ENCODE data around the gene SLAIN1. TPM values are rescaled to one million over a fixed set of nuclear protein-coding genes. Genes with fewer than 3 reads are reported as not detected.

Gene SLAIN1
- total and polyA plus RNA-seq, 2 of the 4 experiments (the other 2 are of a cell fraction): 0.29 to 0.36 TPM

- H3K36me3 ChIP-seq (ENCODE audit: control insufficient read depth, insufficient read depth, low read length): no peaks in the 10 kb centered on the region
- H4K91ac ChIP-seq (ENCODE audit: insufficient read depth, low read depth, low read length): no peak overlapping the region
- TF ChIP-seq RFX5 (IDR thresholded peaks at IDR 0.05; ENCODE audit: low read depth, low read length): no peak
- TF ChIP-seq NFE2L2 (IDR thresholded peaks at IDR 0.05; ENCODE audit: low read depth, low read length): no peak
- TF ChIP-seq, protein P1, sequence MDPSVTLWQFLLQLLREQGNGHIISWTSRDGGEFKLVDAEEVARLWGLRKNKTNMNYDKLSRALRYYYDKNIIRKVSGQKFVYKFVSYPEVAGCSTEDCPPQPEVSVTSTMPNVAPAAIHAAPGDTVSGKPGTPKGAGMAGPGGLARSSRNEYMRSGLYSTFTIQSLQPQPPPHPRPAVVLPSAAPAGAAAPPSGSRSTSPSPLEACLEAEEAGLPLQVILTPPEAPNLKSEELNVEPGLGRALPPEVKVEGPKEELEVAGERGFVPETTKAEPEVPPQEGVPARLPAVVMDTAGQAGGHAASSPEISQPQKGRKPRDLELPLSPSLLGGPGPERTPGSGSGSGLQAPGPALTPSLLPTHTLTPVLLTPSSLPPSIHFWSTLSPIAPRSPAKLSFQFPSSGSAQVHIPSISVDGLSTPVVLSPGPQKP (IDR thresholded peaks at IDR 0.05; ENCODE audit: borderline replicate concordance, low read depth, low read length): no peak
- no peak for TF ChIP-seq RAD21 (IDR thresholded peaks at IDR 0.05; ENCODE audit: low read length)
- TF ChIP-seq BHLHE40 (IDR thresholded peaks at IDR 0.05; ENCODE audit: low read depth, low read length): no peak
- no peak for TF ChIP-seq SMC3 (IDR thresholded peaks at IDR 0.05; ENCODE audit: low read depth, low read length)
- no peak for TF ChIP-seq MAFK (IDR thresholded peaks at IDR 0.05; ENCODE audit: low read depth, low read length)
- WGBS, 2 experiments (ENCODE audit: extremely low coverage in 2 of 2, insufficient read length in 1 of 2): no CpG with 5 or more reads among the region's 1 CpG
- no peak overlapping the region for H2AK5ac ChIP-seq (ENCODE audit: low read depth, low read length)
- H3K9ac ChIP-seq (ENCODE audit: low read depth, low read length): no peak overlapping the region
- H2BK120ac ChIP-seq (ENCODE audit: low read depth, low read length): no peak overlapping the region
- H3K4me1 ChIP-seq (ENCODE audit: control insufficient read depth, insufficient read depth, low read length): no peaks in the 10 kb centered on the region
- H2BK5ac ChIP-seq (ENCODE audit: low read depth, low read length, poor library complexity, severe bottlenecking): no peak overlapping the region
- H3K4ac ChIP-seq (ENCODE audit: low read depth, low read length): no peak overlapping the region
- H2AK9ac ChIP-seq (replicated peaks; ENCODE audit: low read depth, low read length, poor library complexity): no peak overlapping the region
- H3K23ac ChIP-seq (ENCODE audit: low read depth, low read length): no peak overlapping the region
- no peak overlapping the region for H3K4me3 ChIP-seq (ENCODE audit: insufficient read depth, low read depth, low read length)
- POLR2A ChIA-PET (ENCODE audit: unreplicated experiment): no interaction called here
- no peak for DNase-seq
- H3K56ac ChIP-seq (ENCODE audit: extremely low read depth, insufficient read depth, low read length): no peak overlapping the region
- H4K8ac ChIP-seq (ENCODE audit: low read depth in 2 of 2, low read length in 2 of 2): no peak overlapping the region
- in situ Hi-C loops (cut with MboI; ENCODE audit: low sequenced_read_pairs) (no loop called here), dilution Hi-C loops (cut with HindIII; ENCODE audit: low sequenced_read_pairs, unreplicated experiment) (no loop called here), intact Hi-C loops (cut with micrococcal nuclease) (no loop called here)
- H3K79me1 ChIP-seq (ENCODE audit: low read depth in 1 of 2, low read length in 2 of 2): no peaks in the 10 kb centered on the region
- no peak overlapping the region for H3K4me2 ChIP-seq (ENCODE audit: low read depth, low read length)
- no peak overlapping the region for H2BK15ac ChIP-seq (ENCODE audit: low read depth, low read length)
- H3K9me1 ChIP-seq (ENCODE audit: insufficient read depth, low read length): no peaks in the 10 kb centered on the region
- no TSS peak for BruUV-seq (replicated peaks)
- no peak overlapping the region for H3K18ac ChIP-seq (ENCODE audit: low read depth, low read length)
- H3K27me3 ChIP-seq (ENCODE audit: control insufficient read depth, insufficient read depth, low read length): peaks cover under 1% of the 10 kb centered on the region; the same call in 1 of the 2 replicates
- no peak overlapping the region for H4K5ac ChIP-seq (ENCODE audit: low read depth, low read length)
- no peak overlapping the region for H3K14ac ChIP-seq (replicated peaks; ENCODE audit: low read depth, low read length)
- H3K9me3 ChIP-seq (ENCODE audit: control insufficient read depth, insufficient read depth, low read length): no peaks in the 10 kb centered on the region
- CTCF ChIA-PET: no interaction called here
- H4K20me1 ChIP-seq (ENCODE audit: insufficient read depth, low read length): no peaks in the 10 kb centered on the region
- no peak overlapping the region for H3K27ac ChIP-seq (ENCODE audit: insufficient read depth, low read length)
- no peak for ATAC-seq (ENCODE audit: low read depth)
- no peak overlapping the region for H2AFZ ChIP-seq (replicated peaks; ENCODE audit: low read length, poor library complexity)
- no peak overlapping the region for H2BK20ac ChIP-seq (ENCODE audit: low read depth, low read length)
These were observed 33.1 kb downstream of the SLAIN1 start for GRCh38 chr13:77730572-77730971.
